ENCODE data around the gene GIMAP6. TPM values are rescaled to one million over a fixed set of nuclear protein-coding genes. Genes with fewer than 3 reads are reported as not detected.
"Not testable (repeated sequence)": the region's sequence is repeated elsewhere in the genome, so short reads cannot be mapped to it uniquely, and the experiment has no call there.

GIMAP6 gene
- total RNA-seq, 1 experiment from 2014 or later: not detected

DNA sequence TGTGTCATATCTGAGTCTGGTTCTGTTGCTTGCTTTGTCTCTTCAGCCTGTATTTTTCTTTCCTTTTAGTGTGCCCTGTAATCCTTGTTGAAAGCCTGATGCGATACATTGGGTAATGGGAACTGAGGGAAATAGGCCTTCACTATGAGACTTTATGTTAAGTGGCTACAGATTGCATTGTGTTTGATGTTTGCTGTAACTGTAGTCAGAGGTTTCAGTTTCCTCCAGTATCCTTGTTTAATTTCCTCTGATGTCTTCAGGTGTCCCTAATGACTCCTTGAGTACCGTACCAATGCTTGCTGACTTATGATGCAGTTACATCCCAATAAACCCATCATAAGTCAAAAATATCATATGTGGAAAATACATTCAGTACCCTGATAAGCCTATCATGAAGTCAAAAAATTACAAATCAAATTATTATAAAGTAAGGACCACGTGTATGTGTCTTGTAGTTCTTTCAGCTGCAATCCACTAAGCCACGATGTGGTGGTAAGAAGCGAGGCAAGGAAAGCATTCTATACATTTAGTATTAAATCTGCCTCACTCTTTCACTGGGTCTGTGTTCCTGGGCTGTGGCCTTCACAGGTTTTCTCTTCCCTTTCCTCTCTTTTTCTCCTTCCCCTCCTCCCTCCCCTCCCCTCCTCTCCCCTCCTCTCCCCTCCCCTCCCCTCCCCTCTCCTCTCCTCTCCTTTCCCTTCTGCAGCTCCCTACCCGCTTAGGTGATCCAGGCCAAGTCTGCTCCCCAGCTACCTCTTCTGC lies 13.3 kb upstream of the GIMAP6 start:
- no peak for DNase-seq (ENCODE audit: low spot score)

DNA sequence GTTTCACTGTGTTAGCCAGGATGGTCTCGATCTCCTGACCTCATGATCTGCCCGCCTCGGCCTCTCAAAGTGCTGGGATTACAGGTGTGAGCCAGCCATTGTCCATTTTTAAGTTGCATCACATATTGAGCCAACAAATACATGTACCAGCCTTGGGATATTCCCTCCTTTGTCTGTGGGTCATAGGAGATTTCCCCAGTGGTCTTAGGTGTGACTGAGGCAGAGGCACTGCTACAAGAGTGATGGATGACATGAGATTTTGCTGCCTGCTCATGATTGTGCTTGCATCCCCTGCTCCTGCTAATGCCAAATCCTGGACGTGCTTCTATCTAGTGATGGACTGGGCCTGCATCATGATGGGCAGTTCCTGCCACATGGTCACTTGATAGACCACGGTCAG lies 10.7 kb upstream of the GIMAP6 start:
- DNase-seq (ENCODE audit: low spot score): no peak

DNA sequence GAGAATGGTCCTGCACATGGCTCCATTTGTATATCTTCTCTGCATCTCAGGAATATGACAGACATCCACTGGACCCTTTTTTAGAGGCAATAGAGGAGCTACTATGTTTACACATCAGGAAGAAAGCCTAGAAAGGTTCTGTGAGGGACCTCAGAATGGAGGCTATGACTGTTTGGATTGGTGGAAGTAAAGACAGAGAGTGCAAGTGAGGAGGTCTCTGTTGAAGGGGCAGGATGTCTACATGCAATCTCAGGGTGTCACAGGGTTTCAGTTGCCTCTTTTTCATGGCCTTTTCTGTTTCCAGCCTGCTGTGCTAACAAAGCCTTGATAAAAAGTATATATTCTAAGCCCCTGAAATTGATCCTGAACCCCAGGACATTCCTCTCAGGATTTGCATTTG lies 9.7 kb upstream of the GIMAP6 start:
- DNase-seq (ENCODE audit: low spot score): no peak

DNA sequence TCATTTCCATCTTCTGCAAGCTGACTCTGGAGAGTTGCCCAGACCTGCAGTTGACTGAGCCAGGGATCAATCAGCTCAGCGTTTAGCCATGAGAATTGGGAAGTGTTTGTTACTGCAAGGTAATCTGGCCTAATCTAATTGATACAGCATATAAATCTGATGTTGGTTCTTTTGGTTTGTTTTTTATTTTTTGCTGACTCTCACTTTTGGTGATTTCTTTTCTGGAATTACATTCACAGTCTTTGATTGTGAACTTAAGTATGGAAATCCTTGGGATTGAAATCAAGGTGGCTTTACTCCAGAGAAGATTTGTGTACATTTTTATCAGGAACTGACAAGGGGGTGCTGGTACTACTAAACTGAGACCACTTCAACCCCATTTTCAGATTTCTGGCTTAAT lies 1.7 kb upstream of the GIMAP6 start:
- DNase-seq (ENCODE audit: low spot score): no peak

DNA sequence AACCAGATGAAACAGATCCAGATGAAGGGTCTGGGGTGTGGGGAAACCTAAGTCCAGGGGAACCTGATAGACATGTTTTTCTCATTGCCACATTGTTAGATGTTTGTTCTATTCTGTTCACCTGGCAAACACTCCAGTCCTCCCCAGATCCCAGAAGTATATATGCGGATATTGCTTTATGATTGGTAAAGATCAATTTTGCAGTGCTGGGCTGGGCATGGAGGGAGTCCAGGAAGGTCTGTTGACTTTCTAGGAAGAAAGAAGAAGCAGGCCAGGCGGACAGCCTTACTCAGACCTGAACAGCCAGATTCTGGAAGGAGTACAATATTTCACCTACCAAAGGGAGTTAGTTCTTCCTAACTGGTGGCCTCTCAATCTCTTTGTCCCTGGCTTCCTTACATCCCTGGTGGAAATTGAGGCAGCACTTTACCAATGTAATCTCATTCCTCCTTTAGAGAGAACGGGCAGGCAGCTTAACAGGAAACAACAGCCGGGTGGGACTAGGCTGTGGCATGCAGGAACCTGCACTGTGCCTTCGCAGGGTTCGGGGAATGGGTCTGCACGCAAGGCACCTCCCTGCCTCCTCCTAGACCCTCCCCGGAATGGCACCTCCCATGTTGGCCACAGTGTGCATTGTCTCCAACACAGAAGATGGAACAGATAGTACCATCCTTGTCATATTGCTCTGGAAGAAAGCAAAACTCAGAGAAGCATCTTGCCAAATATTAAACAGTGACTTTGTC lies 930 bp downstream of the GIMAP6 start:
- no peak for DNase-seq (ENCODE audit: low spot score)

DNA sequence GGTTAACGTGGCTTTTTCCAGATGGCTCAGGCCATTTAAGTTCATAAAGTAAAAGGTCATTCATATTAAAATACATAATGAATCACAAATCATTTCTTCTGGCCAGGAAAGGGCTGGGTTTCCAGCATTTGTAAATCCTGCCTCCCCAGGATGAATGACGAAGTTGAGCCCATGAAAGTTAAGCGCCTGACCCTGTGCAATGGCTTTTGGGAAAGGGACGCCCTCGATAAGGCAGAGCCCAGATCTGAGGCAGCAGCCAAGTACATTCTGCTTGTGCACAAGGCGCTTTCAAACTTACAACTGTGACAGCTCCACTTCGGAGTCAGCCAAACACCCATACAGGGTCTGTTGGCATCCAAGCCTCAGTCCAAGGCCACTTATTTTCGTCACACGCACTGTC lies 2.8 kb downstream of the GIMAP6 start:
- no peak for DNase-seq (ENCODE audit: low spot score)

DNA sequence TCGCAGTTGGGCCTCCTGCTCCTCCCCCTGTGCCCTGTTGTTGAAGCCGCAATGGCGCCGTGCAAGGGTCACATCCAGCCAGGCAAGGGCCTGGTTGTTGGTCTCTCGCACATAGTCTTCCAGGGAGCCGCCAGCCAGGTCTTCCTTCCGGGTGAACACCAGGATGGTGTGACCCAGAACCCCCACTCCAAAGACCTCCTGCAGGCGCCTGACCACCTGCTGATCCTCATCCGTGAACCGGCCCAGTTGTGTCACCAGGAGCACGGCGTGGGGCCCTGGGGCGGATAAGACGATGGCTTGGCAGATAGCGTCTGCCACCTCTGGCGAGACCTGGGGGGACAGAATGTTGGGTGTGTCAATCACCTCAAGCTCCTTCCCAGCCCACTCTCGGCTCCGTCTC lies 4.2 kb downstream of the GIMAP6 start:
- DNase-seq (ENCODE audit: low spot score): no peak

DNA sequence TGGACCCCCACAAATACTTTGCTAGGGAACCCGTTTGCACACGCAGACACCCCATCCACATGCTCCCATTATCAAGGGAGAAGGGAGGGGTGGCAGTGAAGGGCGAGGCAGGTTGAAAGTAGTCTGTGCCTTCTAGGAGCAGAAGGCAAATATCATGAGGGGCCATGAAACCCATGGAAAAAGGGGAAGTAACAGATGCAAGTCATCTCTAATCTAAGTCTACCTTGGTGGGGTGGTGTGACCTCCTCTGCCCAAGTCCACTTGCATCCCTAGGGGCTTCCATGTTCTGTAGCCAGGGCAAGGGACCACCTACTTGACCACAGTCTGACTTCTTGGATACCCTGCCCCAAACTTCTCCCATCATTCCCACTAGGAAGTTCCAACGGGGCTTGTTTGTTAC lies 5.5 kb downstream of the GIMAP6 start:
- DNase-seq (ENCODE audit: low spot score): no peak

DNA sequence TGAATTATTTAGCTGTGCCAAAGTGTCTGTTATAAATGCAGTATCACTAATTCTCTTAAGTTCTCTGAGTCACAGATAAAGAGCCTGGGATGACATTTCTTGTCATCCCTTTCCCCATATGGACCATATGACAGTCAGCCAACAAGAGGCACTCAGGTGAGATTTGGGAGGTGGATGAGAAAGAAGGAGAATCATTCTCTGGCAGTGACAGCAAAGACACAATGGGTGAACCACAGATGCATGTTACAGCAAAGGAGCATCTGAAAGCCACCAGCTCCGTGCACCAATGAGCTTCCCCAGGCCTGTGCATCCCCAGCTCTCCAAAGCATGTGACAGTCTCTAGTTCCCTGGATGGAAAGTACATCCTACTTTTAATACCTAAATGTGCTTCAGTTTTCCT lies 10.8 kb downstream of the GIMAP6 start:
- no peak for DNase-seq (ENCODE audit: low spot score)

DNA sequence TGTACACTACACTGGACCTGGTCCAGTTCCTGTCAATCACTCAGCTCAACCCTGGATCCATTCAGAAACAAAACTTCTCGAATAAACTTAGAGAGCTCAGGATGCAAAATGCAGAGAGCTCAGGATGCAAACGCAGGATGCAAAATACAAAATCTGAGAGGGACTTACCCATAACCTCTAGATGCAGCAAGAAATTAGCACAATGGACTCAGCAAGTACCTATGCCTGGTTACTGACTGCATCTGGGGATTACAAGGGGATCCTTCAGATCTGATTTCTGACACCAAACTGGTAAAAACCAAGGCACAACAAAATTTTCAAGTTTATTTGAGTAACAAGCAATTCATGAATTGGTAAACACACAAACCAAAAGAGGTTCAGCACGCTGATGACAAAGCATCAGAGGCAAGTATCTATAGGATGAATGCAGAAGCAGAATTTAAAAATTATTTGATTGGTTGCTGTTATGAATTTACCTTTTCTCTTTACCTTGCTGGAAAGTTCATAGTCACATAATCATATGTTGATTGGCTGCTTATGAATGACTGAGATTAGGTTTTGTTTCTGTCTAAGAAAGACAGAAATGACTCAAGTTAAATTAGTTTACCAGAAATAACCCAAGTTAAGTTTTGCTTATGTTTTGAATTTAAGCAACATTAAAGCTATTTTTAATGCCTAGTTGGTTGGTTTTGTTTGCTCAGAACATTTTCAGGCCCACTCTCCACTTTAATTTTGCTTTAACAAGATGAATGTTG lies 11.4 kb downstream of the GIMAP6 start:
- DNase-seq (ENCODE audit: low spot score): no peak

DNA sequence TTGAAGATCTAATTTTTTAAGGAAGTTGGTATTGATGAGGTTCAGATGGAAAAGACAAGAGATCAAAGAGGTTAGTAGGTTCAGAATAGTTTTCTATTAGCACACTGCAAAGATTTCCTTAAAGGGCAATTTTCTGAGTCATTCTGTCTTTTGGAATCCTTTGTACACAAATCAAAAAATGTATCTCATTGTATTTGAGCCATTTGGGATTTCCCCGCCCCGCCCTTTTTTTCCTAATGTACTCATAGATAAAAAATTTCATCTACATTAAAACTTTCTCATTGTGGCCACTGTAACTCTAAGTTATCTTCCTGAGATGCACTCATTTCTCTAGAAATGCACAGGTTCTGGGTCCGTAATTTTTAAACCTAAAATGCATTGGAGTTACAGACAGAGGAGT lies 12.1 kb downstream of the GIMAP6 start:
- DNase-seq (ENCODE audit: low spot score): no peak

DNA sequence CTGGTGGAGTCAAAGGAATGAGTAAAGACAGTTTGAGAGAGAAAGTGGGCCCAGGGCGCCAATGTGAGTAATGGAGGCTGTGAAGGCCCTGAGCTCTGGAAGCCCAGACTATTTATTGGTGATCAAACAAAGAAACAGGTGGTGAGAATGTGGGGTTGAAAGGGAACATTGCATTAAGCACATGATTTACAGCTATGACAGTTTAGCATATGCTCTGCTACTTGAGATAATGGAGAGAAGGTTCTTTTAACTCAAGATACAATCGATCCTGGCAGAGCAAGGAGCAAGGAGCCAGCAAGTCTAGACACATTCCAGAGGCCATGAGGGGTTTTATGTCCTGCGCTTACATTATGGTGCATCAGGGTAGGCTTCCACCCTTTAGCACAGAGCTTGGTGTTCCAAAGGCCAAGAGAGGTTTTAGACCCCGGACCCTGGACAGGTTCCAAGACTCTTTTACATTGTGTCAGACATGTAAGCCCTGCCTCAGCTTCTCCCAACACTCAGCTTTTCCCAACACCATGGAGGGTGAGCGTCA lies 16.9 kb downstream of the GIMAP6 start:
- not testable (repeated sequence) for DNase-seq (ENCODE audit: low spot score)

DNA sequence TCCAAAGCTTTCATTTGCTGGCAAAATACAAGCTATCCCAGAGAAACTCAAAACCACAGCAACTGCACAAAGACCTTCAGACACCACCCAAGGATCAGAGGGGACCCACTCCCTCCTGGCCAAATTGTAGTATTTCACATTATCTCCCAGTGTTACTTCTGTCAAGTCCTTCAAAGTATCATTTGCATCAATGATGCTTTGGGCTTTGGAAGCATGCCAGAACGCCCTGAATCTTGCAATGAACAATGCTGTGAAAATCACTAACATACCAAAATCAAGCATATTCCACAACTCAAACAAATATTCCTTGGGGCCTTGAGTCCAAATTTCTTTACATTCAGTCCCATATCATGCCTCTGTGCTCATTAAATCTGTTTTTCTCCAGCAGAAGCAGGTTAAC lies 17.8 kb downstream of the GIMAP6 start:
- not testable (repeated sequence) for DNase-seq (ENCODE audit: low spot score)

DNA sequence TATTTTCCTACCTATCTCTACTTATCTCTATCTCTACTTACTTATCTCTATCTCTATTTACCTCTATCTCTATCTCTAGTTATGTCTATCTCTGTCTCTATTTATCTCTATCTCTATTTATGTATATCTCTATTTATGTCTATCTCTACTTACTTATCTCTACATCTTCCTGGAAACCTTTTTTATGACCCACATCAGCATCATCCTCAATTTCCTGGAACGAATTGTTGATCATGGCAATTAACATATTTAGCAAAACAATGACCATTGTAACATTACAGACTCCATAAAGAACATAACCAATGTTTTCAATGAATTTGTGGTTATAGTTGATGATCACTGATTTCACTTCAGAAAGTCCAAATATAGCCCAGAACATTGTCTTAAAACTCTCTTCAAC lies 18.3 kb downstream of the GIMAP6 start:
- no peak for DNase-seq (ENCODE audit: low spot score)

DNA sequence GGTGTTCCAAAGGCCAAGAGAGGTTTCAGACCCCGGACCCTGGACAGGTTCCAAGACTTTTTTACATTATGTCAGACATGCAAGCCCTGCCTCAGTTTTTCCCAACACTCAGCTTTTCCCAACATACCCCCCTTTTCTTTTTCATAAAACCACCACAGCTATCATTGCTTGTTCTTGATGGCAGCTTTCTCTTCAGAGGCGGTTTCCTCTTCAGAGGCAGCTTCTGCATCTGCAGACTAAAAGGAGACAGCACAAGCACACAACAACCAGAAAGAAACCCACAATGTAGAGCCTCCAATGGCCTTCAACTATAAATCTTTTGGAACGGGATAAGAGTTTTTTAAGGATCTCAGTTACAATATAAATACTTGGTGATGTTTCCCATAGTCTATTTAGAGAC lies 19.3 kb downstream of the GIMAP6 start:
- no peak for DNase-seq (ENCODE audit: low spot score)

DNA sequence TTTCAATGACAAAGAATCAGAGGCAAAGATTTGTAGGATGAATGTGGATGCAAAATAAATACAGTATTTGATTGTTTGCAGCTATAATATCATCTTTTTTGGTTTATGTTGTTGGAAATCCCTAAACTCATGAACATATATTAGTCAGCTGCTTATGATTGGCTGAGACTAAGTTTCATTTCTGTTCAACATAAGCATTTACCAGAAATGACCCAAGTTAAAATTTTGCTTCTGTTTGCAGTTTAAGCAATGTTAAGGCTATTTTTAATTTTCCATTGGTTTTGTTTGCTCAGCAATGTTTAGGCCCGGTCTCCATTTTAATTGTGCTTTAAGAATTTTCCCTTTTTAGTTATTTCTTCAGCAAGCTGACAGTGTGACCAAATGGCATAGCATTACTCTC lies 22.0 kb downstream of the GIMAP6 start:
- DNase-seq (ENCODE audit: low spot score): no peak

DNA sequence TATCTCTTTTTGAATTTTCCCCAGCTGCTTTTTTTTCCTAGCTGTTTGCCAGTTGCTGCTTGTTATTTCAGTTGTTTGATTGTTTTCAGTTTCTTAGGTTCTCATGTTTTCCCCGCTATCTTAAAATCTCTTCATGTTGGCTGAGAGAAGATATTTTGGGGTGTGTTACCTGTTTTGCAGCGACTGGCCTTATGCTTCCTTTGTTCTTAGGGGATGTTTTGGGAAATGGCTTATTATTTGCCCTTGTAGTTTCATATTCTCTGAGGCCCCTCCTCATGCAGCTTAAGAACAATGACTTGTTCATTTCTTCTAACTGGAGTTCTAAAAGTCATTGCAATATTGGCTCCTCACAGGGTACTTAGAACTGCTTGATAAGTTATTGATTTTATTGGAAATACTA lies 28.6 kb downstream of the GIMAP6 start:
- DNase-seq (ENCODE audit: low spot score): not testable (repeated sequence)

DNA sequence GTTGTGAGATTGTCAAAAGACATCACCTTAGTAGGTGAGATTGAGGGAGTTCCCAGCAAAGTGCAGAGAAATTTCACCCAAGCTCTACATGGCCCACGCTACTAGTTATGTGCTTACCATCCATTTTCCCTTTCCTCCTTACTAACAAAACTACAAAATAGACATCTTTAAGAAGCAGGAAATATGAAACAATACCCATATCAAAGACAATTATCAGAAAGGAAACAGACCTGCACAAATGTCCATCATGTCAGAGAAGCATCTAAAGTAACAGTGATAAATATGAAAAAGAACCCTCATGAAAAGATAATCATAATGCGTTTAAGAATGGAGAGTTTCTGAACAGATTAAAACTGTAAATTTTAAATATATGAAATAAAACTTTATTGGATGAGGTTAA lies 36.8 kb downstream of the GIMAP6 start:
- DNase-seq (ENCODE audit: low spot score): no peak

DNA sequence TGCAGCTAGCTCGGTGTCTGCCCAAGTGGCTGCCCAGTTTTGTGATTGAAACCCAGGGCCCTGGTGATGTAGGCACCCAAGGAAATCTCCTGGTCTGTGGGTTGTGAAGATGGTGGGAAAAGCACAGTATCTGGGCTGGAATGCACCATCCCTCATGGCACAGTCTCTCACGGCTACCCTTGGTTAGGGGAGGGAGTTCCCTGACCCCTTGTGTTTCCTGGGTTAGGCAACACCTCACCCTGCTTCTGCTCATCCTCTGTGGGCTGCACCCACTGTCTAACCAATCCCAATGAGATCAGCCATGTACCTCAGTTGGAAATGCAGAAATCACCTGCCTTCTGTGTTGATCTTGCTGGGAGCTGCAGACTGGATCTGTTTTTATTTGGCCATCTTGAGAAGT lies 37.4 kb downstream of the GIMAP6 start:
- no peak for DNase-seq (ENCODE audit: low spot score)

DNA sequence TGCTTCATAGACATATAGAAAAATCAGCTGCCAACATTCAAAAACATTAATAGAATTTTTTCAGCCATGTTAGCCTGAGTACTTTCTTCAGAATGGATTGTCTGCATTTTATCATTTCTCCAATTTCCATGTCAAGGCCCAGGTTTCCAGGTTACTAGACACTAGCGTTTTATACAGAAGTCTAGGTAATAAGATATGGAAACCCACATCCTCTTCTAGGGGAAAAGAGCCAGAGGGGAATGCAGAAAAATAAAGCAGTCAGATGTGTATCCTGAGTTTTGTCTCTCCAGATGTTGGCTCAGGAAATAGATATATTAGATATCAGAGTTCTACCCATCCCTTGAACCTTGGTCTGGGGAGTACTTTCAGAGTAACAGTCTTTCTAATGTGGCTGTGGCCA lies 44.6 kb downstream of the GIMAP6 start:
- DNase-seq (ENCODE audit: low spot score): no peak

DNA sequence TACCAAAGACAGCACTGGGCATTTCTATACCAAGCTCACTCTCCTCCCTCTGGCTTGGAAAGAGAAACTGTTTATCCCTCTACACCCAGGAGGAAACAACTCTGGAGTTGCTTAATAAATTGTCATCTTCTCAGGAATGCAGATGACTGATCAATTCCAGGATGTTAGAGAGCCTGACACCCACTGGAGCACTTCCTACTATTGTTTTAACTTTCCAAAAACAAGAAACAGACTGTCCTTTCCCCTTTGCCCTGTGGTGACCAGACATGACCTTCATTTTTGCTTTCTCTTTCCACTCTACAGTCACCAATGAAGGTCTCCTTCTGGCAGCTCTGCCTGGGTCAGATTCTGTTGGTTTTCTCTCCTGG lies 45.4 kb downstream of the GIMAP6 start:
- no peak for DNase-seq (ENCODE audit: low spot score)

DNA sequence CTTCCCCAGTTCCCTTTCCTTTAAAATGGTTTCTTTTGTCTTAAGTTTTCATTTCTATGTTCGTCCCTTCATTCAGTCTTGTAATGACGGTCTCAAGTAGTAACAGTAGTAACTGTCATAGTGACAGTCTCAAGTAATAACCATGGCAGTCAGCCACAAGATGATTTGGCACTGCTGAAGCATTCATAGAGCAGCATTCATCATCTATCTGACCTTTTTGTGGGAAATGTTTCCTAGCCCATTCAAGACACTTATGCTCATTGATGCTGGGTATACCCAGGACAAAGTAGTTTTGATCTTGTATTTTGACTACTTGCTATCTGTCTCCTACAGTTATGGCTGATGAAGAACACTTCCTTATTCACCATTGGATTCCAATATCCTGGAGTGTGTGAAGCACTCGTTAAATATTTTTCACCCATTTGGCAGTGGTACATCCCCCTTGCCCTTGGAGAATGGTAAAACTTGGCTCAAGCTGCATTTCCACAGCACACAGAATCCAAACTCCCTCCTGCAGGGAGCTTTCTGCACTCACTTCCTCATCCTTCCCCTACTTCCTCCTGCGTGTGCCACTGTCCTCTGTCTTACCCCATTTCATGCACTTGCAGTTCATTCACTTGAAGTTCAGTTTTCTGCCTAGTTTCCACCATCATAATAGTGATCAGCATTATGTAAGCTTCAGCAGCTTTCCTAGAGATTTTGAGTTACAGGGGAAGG lies 46.0 kb downstream of the GIMAP6 start:
- no peak for DNase-seq (ENCODE audit: low spot score)

Data from A172 (cell line).